CD14-positive monocyte (primary cell): Measurements from ENCODE around the gene FRMD4A. TPM values are rescaled to one million over a fixed set of nuclear protein-coding genes. Genes with fewer than 3 reads are reported as not detected.

Source experiments
- DNase-seq, 3 donors: peaks; one replicate each; pipeline ENCODE4 v3.0.0-alpha.2; 2011 to 2022
- H2AFZ ChIP-seq: 2 replicates; pipeline ENCODE4 v1.6.0; 2012; ENCODE audit warnings: mild to moderate bottlenecking, low read depth, low read length, inconsistent platforms; ENCODE audit not compliant: insufficient read depth, poor library complexity, severe bottlenecking
- H3K27ac ChIP-seq, 2 donors: 1 replicate in 1 of 2; 2 replicates in 1 of 2; pipeline ENCODE4 v1.5.1; 2012 to 2013; ENCODE audit warnings: low read length in 2 of 2, control low read depth in 1 of 2, inconsistent platforms in 1 of 2, low read depth in 1 of 2, mild to moderate bottlenecking in 1 of 2
- H3K27me3 ChIP-seq, 2 donors: one replicate each; pipeline versions ENCODE4 v1.6.0 to v1.6.1; 2011 to 2013; ENCODE audit warnings: low read length in 2 of 2; ENCODE audit not compliant: control insufficient read depth in 2 of 2, insufficient read depth in 2 of 2
- H3K36me3 ChIP-seq, 2 donors: replicated peaks in 1 of 2; 1 replicate in 1 of 2; 2 replicates in 1 of 2; pipeline versions ENCODE4 v1.5.1 to v1.6.1; 2012 to 2013; ENCODE audit warnings: low read length in 2 of 2, control low read depth in 1 of 2, inconsistent platforms in 1 of 2, mild to moderate bottlenecking in 1 of 2; ENCODE audit not compliant: insufficient read depth in 2 of 2, control insufficient read depth in 1 of 2
- H3K4me1 ChIP-seq, 2 donors: 1 replicate in 1 of 2; 2 replicates in 1 of 2; pipeline versions ENCODE4 v1.5.1 to v1.6.1; 2012 to 2013; ENCODE audit warnings: low read length in 2 of 2, control low read depth in 1 of 2, inconsistent platforms in 1 of 2, mild to moderate bottlenecking in 1 of 2, moderate library complexity in 1 of 2; ENCODE audit not compliant: insufficient read depth in 2 of 2, control insufficient read depth in 1 of 2
- H3K4me2 ChIP-seq: replicated peaks from 2 replicates; pipeline ENCODE3; 2012; ENCODE audit warnings: low read length, moderate library complexity, mild to moderate bottlenecking; ENCODE audit not compliant: poor library complexity, severe bottlenecking; ENCODE audit errors: extremely low read depth
- H3K4me3 ChIP-seq, 3 experiments: fragments of 200-600 bp in 1 of 3; sonication (generic) in 1 of 3; replicated peaks in 1 of 3; 1 replicate in 2 of 3; 2 replicates in 1 of 3; pipeline ENCODE4 v1.5.1; 2011 to 2013; ENCODE audit warnings: low read length in 3 of 3, mild to moderate bottlenecking in 3 of 3, control low read depth in 2 of 3, low read depth in 2 of 3, inconsistent platforms in 1 of 3, moderate library complexity in 1 of 3
- H3K79me2 ChIP-seq: 2 replicates; pipeline ENCODE4 v1.6.0; 2012; ENCODE audit warnings: mild to moderate bottlenecking, control low read depth, inconsistent platforms, low read length, moderate library complexity; ENCODE audit not compliant: insufficient read depth
- H3K9ac ChIP-seq: 2 replicates; pipeline ENCODE4 v1.6.0; 2017; ENCODE audit warnings: low read length, mild to moderate bottlenecking; ENCODE audit not compliant: insufficient read depth, poor library complexity, severe bottlenecking
- H3K9me3 ChIP-seq, 2 donors: replicated peaks in 1 of 2; 1 replicate in 1 of 2; 2 replicates in 1 of 2; pipeline versions ENCODE4 v1.5.1 to v1.6.1; 2012 to 2013; ENCODE audit warnings: low read length in 2 of 2, control low read depth in 1 of 2; ENCODE audit not compliant: control insufficient read depth in 1 of 2, insufficient read depth in 1 of 2
- H4K20me1 ChIP-seq: 2 replicates; pipeline ENCODE4 v1.6.0; 2012; ENCODE audit warnings: mild to moderate bottlenecking, low read length, control low read depth, moderate library complexity; ENCODE audit not compliant: insufficient read depth
- H3K27ac Mint-ChIP-seq, 7 donors: one replicate each; pipeline ENCODE4 v1.8.0; 2020; ENCODE audit warnings: mild to moderate bottlenecking in 7 of 7, mixed read lengths in 7 of 7, moderate library complexity in 6 of 7, inconsistent platforms in 2 of 7
- H3K27me3 Mint-ChIP-seq, 3 donors: one replicate each; pipeline ENCODE4 v1.8.0; 2021 to 2022; ENCODE audit warnings: low read depth in 3 of 3, mild to moderate bottlenecking in 3 of 3, mixed read lengths in 3 of 3, moderate library complexity in 3 of 3, inconsistent platforms in 1 of 3
- H3K36me3 Mint-ChIP-seq, 2 donors: one replicate each; pipeline ENCODE4 v1.8.0; 2020; ENCODE audit warnings: mixed read lengths in 2 of 2, inconsistent platforms in 1 of 2, mild to moderate bottlenecking in 1 of 2
- H3K4me1 Mint-ChIP-seq: one replicate; pipeline ENCODE4 v1.8.0; 2020; ENCODE audit warnings: mild to moderate bottlenecking, mixed read lengths
- H3K4me3 Mint-ChIP-seq, 2 donors: one replicate each; pipeline ENCODE4 v1.8.0; 2020; ENCODE audit warnings: mild to moderate bottlenecking in 2 of 2, mixed read lengths in 2 of 2, moderate library complexity in 1 of 2
- H3K9me3 Mint-ChIP-seq, 7 donors: one replicate each; pipeline ENCODE4 v1.8.0; 2020 to 2022; ENCODE audit warnings: mixed read lengths in 7 of 7, mild to moderate bottlenecking in 6 of 7, moderate library complexity in 6 of 7, inconsistent platforms in 2 of 7
- CTCF ChIP-seq: fragments of 200-600 bp; IDR thresholded peaks from one replicate; pipeline ENCODE4 v1.8.0; 2022; ENCODE audit warnings: antibody characterized with exemption, mild to moderate bottlenecking
- WGBS: methylation state at CpG from one replicate; pipeline ENCODE4 v1.1.5; 2013; ENCODE audit warnings: missing lambda C conversion rate; ENCODE audit not compliant: insufficient coverage; 5-methylcytosine and 5-hydroxymethylcytosine counted together
- intact Hi-C, 2 donors: fragments of 100-400 bp; cut with micrococcal nuclease; formaldehyde crosslinking; loops; one replicate each; pipeline versions ENCODE4 v1.15.0 to v1.15.1; 2023
- polyA plus RNA-seq, 3 donors: library from polyadenylated mRNA; depleted of rRNA in 1 of 3; unstranded in 2 of 3; stranded (reverse) in 1 of 3; fragments of 300-500 nt in 2 of 3; fragments of >200 nt in 1 of 3; fragmentation: Illumina TruSeq in 2 of 3; gene quantifications; 1 replicate in 2 of 3; 2 replicates in 1 of 3; pipeline ENCODE4 v1.2.3, GENCODE V29; 2012 to 2021

The FRMD4A gene
- polyA plus RNA-seq, 3 donors, result 0.12 TPM; not detected in 2

GRCh38 chr10:14247377-14248116, 83.2 kb downstream of the FRMD4A start:
- no peaks in the 10 kb centered on the region for H3K79me2 ChIP-seq
- H4K20me1 ChIP-seq, result no peaks in the 10 kb centered on the region
- H3K36me3 ChIP-seq, result no peaks in the 10 kb centered on the region
- peaks cover 0 to 6% of the 10 kb centered on the region in 2 donors for H3K9me3 ChIP-seq
- H3K27ac ChIP-seq, result no peak overlapping the region
- Mint-ChIP-seq H3K9me3 (peaks cover 7 to 16% (median 8%) of the 10 kb centered on the region in 7 donors), H3K4me3 (no peak overlapping the region), H3K27ac (peak overlapping the region in 1 of 7 donors; percentile 51), H3K36me3 (no peaks in the 10 kb centered on the region), H3K4me1 (no peaks in the 10 kb centered on the region), H3K27me3 (peaks cover 2 to 6% (median 3%) of the 10 kb centered on the region in 3 donors)
- H3K9ac ChIP-seq, result no peak overlapping the region
- no peak for TF ChIP-seq CTCF
- no peak overlapping the region for H3K4me2 ChIP-seq
- WGBS, result 87% methylated on average over 4 of the region's 9 CpGs
- H2AFZ ChIP-seq, result no peak overlapping the region
- intact Hi-C loops, result no loop called here
- DNase-seq, result no peak
- H3K4me3 ChIP-seq, result no peak overlapping the region
- H3K4me1 ChIP-seq, result no peaks in the 10 kb centered on the region
- H3K27me3 ChIP-seq, result no peaks in the 10 kb centered on the region

- WGBS, result 90% methylated on average over 2 of the region's 3 CpGs
- H3K36me3 Mint-ChIP-seq, result no peaks in the 10 kb centered on the region
- H3K27me3 ChIP-seq, result no peaks in the 10 kb centered on the region
- no peaks in the 10 kb centered on the region for H4K20me1 ChIP-seq
- peaks cover 3 to 16% (median 5%) of the 10 kb centered on the region in 3 donors for H3K27me3 Mint-ChIP-seq
- no peak for TF ChIP-seq CTCF
- peaks cover 0 to 4% of the 10 kb centered on the region in 2 donors for H3K9me3 ChIP-seq
- no peak overlapping the region for H3K4me3 ChIP-seq
- H3K4me1 Mint-ChIP-seq, result no peaks in the 10 kb centered on the region
- intact Hi-C loops, result no loop called here
- peaks cover 5 to 9% (median 7%) of the 10 kb centered on the region in 7 donors for H3K9me3 Mint-ChIP-seq
- no peak overlapping the region for H2AFZ ChIP-seq
- no peak overlapping the region for H3K9ac ChIP-seq
- DNase-seq, result peak in 1 of 3 donors; percentile 5
- H3K4me3 Mint-ChIP-seq, result no peak overlapping the region
- H3K4me1 ChIP-seq, result no peaks in the 10 kb centered on the region
- H3K79me2 ChIP-seq, result no peaks in the 10 kb centered on the region
- H3K4me2 ChIP-seq, result no peak overlapping the region
- no peak overlapping the region for H3K27ac ChIP-seq
- H3K36me3 ChIP-seq, result no peaks in the 10 kb centered on the region
- no peak overlapping the region for H3K27ac Mint-ChIP-seq
Measured at GRCh38 chr10:14244801-14245211, 85.9 kb downstream of the FRMD4A start.
